ENCODE data around the gene COL6A3.

The COL6A3 gene

DNA sequence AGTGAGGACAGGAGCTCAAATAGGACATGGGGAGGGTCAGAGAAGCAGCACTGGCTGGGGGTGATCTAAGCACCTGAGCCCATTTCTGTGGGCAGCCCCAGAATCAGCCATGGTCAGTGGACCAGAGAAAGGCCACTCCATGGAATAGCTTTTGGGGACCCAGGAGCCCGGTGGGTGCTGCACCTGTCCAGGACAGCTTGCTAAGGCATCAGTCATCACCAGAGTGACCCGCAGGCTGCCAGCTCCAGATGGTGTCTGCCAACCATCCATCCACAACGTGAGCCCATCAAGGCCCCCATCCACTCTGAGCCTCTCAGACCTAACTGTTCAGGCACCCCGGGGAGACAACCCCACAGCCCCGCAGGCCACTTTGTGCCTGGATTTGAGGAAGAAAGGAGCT is 23.6 kb upstream of the COL6A3 start:
- ChIA-PET CTCF (interaction anchor here (0.7 kb wide), 1 partner anchor 28 kb away, joined by 3 read pairs; no protein-coding TSS in a partner anchor), POLR2A (no interaction called here)
- TF ChIP-seq ZBTB48 (tag by site-specific recombination; IDR thresholded peaks at IDR 0.05) (no peak), ZNF792 (tag by site-specific recombination; IDR thresholded peaks at IDR 0.05) (no peak), ZBTB1 (tag by site-specific recombination; IDR thresholded peaks at IDR 0.05) (no peak), ZNF830 (tag by site-specific recombination; IDR thresholded peaks at IDR 0.05; ENCODE audit: low read depth) (no peak), ZNF2 (tag by site-specific recombination; IDR thresholded peaks at IDR 0.05) (no peak), YY1 (tag by site-specific recombination; IDR thresholded peaks at IDR 0.05) (no peak)
- TF ChIP-seq, protein P1, sequence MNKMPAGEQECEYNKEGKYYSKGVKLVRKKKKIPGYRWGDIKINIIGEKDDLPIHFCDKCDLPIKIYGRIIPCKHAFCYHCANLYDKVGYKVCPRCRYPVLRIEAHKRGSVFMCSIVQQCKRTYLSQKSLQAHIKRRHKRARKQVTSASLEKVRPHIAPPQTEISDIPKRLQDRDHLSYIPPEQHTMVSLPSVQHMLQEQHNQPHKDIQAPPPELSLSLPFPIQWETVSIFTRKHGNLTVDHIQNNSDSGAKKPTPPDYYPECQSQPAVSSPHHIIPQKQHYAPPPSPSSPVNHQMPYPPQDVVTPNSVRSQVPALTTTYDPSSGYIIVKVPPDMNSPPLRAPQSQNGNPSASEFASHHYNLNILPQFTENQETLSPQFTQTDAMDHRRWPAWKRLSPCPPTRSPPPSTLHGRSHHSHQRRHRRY (tag by site-specific recombination; IDR thresholded peaks at IDR 0.05): no peak
- H3K36me3 ChIP-seq (ENCODE audit: control insufficient read depth in 2 of 2, insufficient read depth in 1 of 2, low read length in 2 of 2): no peaks in the 10 kb centered on the region
- no peak overlapping the region for H3K4me3 ChIP-seq (ENCODE audit: low read depth, low read length)
- no peaks in the 10 kb centered on the region for H3K4me1 ChIP-seq (ENCODE audit: control insufficient read depth, insufficient read depth, low read length)
- H3K9me3 ChIP-seq (ENCODE audit: control insufficient read depth, insufficient read depth, low read depth, low read length): no peaks in the 10 kb centered on the region
- no peak overlapping the region for H3K27ac ChIP-seq (ENCODE audit: extremely low read depth, low read depth, low read length)

DNA sequence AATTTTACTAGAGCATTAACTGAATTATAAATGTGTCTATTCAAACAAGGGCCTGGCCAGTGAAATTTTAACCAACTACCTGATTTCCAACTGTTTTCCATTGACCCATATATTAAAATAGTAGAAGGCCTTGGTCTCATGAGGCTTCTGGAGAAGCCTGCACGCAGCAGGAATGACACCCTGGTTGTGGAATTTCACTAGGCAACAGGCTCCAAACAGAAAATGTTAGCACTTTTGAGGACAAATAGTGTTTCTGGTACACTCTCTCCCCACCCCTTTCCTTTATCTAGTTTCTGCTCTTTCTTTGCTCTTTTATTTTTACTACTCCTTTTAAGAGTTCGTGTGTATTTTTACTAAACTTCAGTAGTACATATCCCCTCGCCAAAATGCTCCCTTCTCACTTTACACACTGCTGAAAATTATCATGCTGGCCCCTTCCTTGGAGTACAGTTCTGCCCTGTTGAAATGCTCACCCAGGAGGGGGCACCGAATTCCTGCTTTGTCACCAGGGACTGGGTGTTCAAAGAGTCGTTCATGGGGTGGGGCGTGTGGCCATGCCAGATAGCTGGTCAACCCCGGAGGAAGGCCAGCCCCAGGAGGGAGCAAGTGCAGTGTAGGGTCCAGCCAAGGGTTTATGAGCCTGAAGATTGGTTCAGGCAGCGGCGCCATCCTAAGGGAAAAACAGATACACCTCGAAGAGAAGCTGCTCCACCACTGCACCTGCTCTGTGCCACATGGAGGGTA is 22.1 kb upstream of the COL6A3 start:
- TF ChIP-seq ZNF140 (tag by site-specific recombination; IDR thresholded peaks at IDR 0.05) (no peak), ZNF473 (tag by site-specific recombination; IDR thresholded peaks at IDR 0.05) (no peak), TRIM28 (IDR thresholded peaks at IDR 0.05; ENCODE audit: borderline replicate concordance, low read length) (no peak), ZNF555 (tag by site-specific recombination; conservative IDR thresholded peaks at IDR 0.05) (no peak), ZNF624 (tag by site-specific recombination; IDR thresholded peaks at IDR 0.05) (no peak), ZBTB21 (tag by site-specific recombination; IDR thresholded peaks at IDR 0.05) (no peak), ZNF843 (tag by site-specific recombination; IDR thresholded peaks at IDR 0.05) (no peak), MEIS1 (CRISPR knock-in tag; IDR thresholded peaks at IDR 0.05; ENCODE audit: borderline replicate concordance) (no peak), ZNF10 (tag by site-specific recombination; IDR thresholded peaks at IDR 0.05) (no peak), ZNF350 (tag by site-specific recombination; IDR thresholded peaks at IDR 0.05) (no peak), ZNF707 (tag by site-specific recombination; IDR thresholded peaks at IDR 0.05) (no peak), ZFP37 (tag by site-specific recombination; IDR thresholded peaks at IDR 0.05) (no peak), ZNF549 (tag by site-specific recombination; IDR thresholded peaks at IDR 0.05) (no peak)
- TF ChIP-seq, protein P2, sequence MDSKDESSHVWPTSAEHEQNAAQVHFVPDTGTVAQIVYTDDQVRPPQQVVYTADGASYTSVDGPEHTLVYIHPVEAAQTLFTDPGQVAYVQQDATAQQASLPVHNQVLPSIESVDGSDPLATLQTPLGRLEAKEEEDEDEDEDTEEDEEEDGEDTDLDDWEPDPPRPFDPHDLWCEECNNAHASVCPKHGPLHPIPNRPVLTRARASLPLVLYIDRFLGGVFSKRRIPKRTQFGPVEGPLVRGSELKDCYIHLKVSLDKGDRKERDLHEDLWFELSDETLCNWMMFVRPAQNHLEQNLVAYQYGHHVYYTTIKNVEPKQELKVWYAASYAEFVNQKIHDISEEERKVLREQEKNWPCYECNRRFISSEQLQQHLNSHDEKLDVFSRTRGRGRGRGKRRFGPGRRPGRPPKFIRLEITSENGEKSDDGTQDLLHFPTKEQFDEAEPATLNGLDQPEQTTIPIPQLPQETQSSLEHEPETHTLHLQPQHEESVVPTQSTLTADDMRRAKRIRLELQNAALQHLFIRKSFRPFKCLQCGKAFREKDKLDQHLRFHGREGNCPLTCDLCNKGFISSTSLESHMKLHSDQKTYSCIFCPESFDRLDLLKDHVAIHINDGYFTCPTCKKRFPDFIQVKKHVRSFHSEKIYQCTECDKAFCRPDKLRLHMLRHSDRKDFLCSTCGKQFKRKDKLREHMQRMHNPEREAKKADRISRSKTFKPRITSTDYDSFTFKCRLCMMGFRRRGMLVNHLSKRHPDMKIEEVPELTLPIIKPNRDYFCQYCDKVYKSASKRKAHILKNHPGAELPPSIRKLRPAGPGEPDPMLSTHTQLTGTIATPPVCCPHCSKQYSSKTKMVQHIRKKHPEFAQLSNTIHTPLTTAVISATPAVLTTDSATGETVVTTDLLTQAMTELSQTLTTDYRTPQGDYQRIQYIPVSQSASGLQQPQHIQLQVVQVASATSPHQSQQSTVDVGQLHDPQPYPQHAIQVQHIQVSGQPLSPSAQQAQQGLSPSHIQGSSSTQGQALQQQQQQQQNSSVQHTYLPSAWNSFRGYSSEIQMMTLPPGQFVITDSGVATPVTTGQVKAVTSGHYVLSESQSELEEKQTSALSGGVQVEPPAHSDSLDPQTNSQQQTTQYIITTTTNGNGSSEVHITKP (tag by site-specific recombination; IDR thresholded peaks at IDR 0.05): no peak
- TF ChIP-seq, protein P3, sequence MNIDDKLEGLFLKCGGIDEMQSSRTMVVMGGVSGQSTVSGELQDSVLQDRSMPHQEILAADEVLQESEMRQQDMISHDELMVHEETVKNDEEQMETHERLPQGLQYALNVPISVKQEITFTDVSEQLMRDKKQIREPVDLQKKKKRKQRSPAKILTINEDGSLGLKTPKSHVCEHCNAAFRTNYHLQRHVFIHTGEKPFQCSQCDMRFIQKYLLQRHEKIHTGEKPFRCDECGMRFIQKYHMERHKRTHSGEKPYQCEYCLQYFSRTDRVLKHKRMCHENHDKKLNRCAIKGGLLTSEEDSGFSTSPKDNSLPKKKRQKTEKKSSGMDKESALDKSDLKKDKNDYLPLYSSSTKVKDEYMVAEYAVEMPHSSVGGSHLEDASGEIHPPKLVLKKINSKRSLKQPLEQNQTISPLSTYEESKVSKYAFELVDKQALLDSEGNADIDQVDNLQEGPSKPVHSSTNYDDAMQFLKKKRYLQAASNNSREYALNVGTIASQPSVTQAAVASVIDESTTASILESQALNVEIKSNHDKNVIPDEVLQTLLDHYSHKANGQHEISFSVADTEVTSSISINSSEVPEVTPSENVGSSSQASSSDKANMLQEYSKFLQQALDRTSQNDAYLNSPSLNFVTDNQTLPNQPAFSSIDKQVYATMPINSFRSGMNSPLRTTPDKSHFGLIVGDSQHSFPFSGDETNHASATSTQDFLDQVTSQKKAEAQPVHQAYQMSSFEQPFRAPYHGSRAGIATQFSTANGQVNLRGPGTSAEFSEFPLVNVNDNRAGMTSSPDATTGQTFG (tag by site-specific recombination; IDR thresholded peaks at IDR 0.05; ENCODE audit: borderline replicate concordance): no peak
- TF ChIP-seq, protein P1 (tag by site-specific recombination; IDR thresholded peaks at IDR 0.05): no peak
- Histone ChIP-seq H3K36me3 (ENCODE audit: control insufficient read depth in 2 of 2, insufficient read depth in 1 of 2, low read length in 2 of 2) (no peaks in the 10 kb centered on the region), H3K27ac (ENCODE audit: extremely low read depth, low read depth, low read length) (no peak overlapping the region), H3K4me3 (ENCODE audit: low read depth, low read length) (no peak overlapping the region), H3K9me3 (ENCODE audit: control insufficient read depth, insufficient read depth, low read depth, low read length) (no peaks in the 10 kb centered on the region), H3K4me1 (ENCODE audit: control insufficient read depth, insufficient read depth, low read length) (no peaks in the 10 kb centered on the region)
- POLR2A ChIA-PET: no interaction called here
- CTCF ChIA-PET: interaction anchor here (4.4 kb wide), 1 partner anchor 14 kb away, joined by 18 read pairs; no protein-coding TSS in a partner anchor
